Smooth muscle cell (in vitro differentiated cells): ENCODE measurements around the gene TFPI. TPM values are rescaled to one million over a fixed set of nuclear protein-coding genes. Genes with fewer than 3 reads are reported as not detected.

Experiments
- DNase-seq: peaks from one replicate; lab custom pipeline; 2025; ENCODE audit not compliant: unreplicated experiment; lab: John Stamatoyannopoulos, UW
- H2AFZ ChIP-seq: fragments of 200-600 bp; sonication (generic); 2 replicates; pipeline ENCODE4 v1.6.0; 2016; ENCODE audit warnings: antibody characterized with exemption, low read depth, mild to moderate bottlenecking
- H3F3A ChIP-seq: fragments of 200-600 bp; sonication (generic); 2 replicates; pipeline ENCODE4 v1.6.0; 2017; ENCODE audit warnings: antibody characterized with exemption, low read depth
- H3K27ac ChIP-seq: fragments of 200-600 bp; sonication (generic); 2 replicates; pipeline ENCODE4 v1.5.1; 2016; ENCODE audit warnings: low read depth, mild to moderate bottlenecking
- H3K27me3 ChIP-seq: fragments of 200-600 bp; sonication (generic); 2 replicates; pipeline ENCODE4 v1.6.1; 2016; ENCODE audit warnings: low read depth, mild to moderate bottlenecking
- H3K36me3 ChIP-seq: fragments of 200-600 bp; sonication (generic); 2 replicates; pipeline ENCODE4 v1.5.1; 2016; ENCODE audit warnings: low read depth
- H3K4me1 ChIP-seq: fragments of 200-600 bp; sonication (generic); 2 replicates; pipeline ENCODE4 v1.5.1; 2016; ENCODE audit warnings: low read depth
- H3K4me2 ChIP-seq: fragments of 200-600 bp; sonication (generic); 2 replicates; pipeline ENCODE4 v1.6.0; 2016; ENCODE audit warnings: mild to moderate bottlenecking
- H3K4me3 ChIP-seq: fragments of 200-600 bp; sonication (generic); 2 replicates; pipeline ENCODE4 v1.5.1; 2016; ENCODE audit warnings: mild to moderate bottlenecking
- H3K79me2 ChIP-seq: fragments of 200-600 bp; sonication (generic); 2 replicates; pipeline ENCODE4 v1.6.0; 2016; ENCODE audit warnings: low read depth, mild to moderate bottlenecking
- H3K9ac ChIP-seq: fragments of 200-600 bp; sonication (generic); 2 replicates; pipeline ENCODE4 v1.6.0; 2016; ENCODE audit warnings: low read depth
- H3K9me3 ChIP-seq: fragments of 200-600 bp; sonication (generic); replicated peaks from 2 replicates; pipeline ENCODE4 v1.5.1; 2016; ENCODE audit warnings: low read depth
- H4K20me1 ChIP-seq: fragments of 200-600 bp; sonication (generic); 2 replicates; pipeline ENCODE4 v1.6.0; 2016; ENCODE audit warnings: low read depth
- CTCF ChIP-seq: fragments of 200-600 bp; sonication (generic); IDR thresholded peaks from 2 replicates; pipeline ENCODE4 v1.5.1; 2017; ENCODE audit warnings: borderline replicate concordance, mild to moderate bottlenecking, antibody characterized with exemption; ENCODE audit not compliant: insufficient read depth, poor library complexity, severe bottlenecking
- WGBS: methylation state at CpG from one replicate; pipeline ENCODE4 v1.1.7; 2016; ENCODE audit warnings: low lambda C conversion rate; 5-methylcytosine and 5-hydroxymethylcytosine counted together
- polyA plus RNA-seq: library from polyadenylated mRNA; unstranded; fragments of >200 nt; fragmentation: Nextera tagmentation; extraction: Ambion mirVana; gene quantifications from 2 replicates; pipeline ENCODE4 v1.2.1, GENCODE V29; 2016
- total RNA-seq: library from RNA; depleted of rRNA; stranded (reverse); fragments of >200 nt; gene quantifications from 2 replicates; pipeline ENCODE4 v1.2.3, GENCODE V29; 2014

The TFPI gene
- total and polyA plus RNA-seq, 2 experiments from 2014 or later: 169 to 194 TPM

GRCh38 chr2:187482796-187483195, 71.4 kb downstream of the TFPI start:
- Histone ChIP-seq H3K27me3 (no peaks in the 10 kb centered on the region), H3K4me3 (no peak overlapping the region), H3K27ac (no peak overlapping the region), H3K4me2 (no peak overlapping the region), H3K36me3 (peaks cover 3% of the 10 kb centered on the region), H3K9me3 (no peaks in the 10 kb centered on the region), H3F3A (no peaks in the 10 kb centered on the region), H3K4me1 (no peaks in the 10 kb centered on the region), H4K20me1 (no peaks in the 10 kb centered on the region), H2AFZ (no peak overlapping the region), H3K79me2 (no peaks in the 10 kb centered on the region), H3K9ac (no peak overlapping the region)
- no peak for DNase-seq
- TF ChIP-seq CTCF: no peak
- WGBS: 80% methylated on average over 5 of the region's 5 CpGs

GRCh38 chr2:187481543-187481942, 72.7 kb downstream of the TFPI start:
- H3K27ac ChIP-seq: no peak overlapping the region
- no peak overlapping the region for H3K9ac ChIP-seq
- no peaks in the 10 kb centered on the region for H3K79me2 ChIP-seq
- no peak for TF ChIP-seq CTCF
- no peaks in the 10 kb centered on the region for H3F3A ChIP-seq
- no peaks in the 10 kb centered on the region for H3K4me1 ChIP-seq
- no peak for DNase-seq
- no peak overlapping the region for H3K4me3 ChIP-seq
- H3K4me2 ChIP-seq: no peak overlapping the region
- H3K9me3 ChIP-seq: no peaks in the 10 kb centered on the region
- no peak overlapping the region for H2AFZ ChIP-seq
- WGBS: 96% methylated on average over 2 of the region's 3 CpGs
- H4K20me1 ChIP-seq: no peaks in the 10 kb centered on the region
- H3K36me3 ChIP-seq: peaks cover 3% of the 10 kb centered on the region
- no peaks in the 10 kb centered on the region for H3K27me3 ChIP-seq

- Histone ChIP-seq H3K79me2 (no peaks in the 10 kb centered on the region), H3K4me3 (no peak overlapping the region), H3K27ac (no peak overlapping the region), H2AFZ (no peak overlapping the region), H3K9ac (no peak overlapping the region), H3K27me3 (no peaks in the 10 kb centered on the region), H3K4me1 (no peaks in the 10 kb centered on the region), H4K20me1 (no peaks in the 10 kb centered on the region), H3K36me3 (peaks cover 3% of the 10 kb centered on the region), H3F3A (no peaks in the 10 kb centered on the region), H3K9me3 (no peaks in the 10 kb centered on the region), H3K4me2 (no peak overlapping the region)
- DNase-seq: no peak
- no peak for TF ChIP-seq CTCF
- 97% methylated on average over 2 of the region's 2 CpGs for WGBS
Measured at GRCh38 chr2:187478719-187479118, 75.5 kb downstream of the TFPI start.

GRCh38 chr2:187477051-187477450, 77.2 kb downstream of the TFPI start:
- no peaks in the 10 kb centered on the region for H3K27me3 ChIP-seq
- no peak overlapping the region for H3K4me2 ChIP-seq
- H3K27ac ChIP-seq: no peak overlapping the region
- no peaks in the 10 kb centered on the region for H3K79me2 ChIP-seq
- no peaks in the 10 kb centered on the region for H3F3A ChIP-seq
- H3K4me1 ChIP-seq: no peaks in the 10 kb centered on the region
- H4K20me1 ChIP-seq: no peaks in the 10 kb centered on the region
- no peak for DNase-seq
- no peak overlapping the region for H2AFZ ChIP-seq
- H3K9me3 ChIP-seq: no peaks in the 10 kb centered on the region
- no peak overlapping the region for H3K9ac ChIP-seq
- H3K36me3 ChIP-seq: peaks cover under 1% of the 10 kb centered on the region
- H3K4me3 ChIP-seq: no peak overlapping the region
- no peak for TF ChIP-seq CTCF
